ENCODE measurements around the gene EXOC2.

The EXOC2 gene

GRCh38 chr6:684831-685636 is 7.9 kb downstream of the EXOC2 start:
- peaks cover 2 to 16% (median 7%) of the 10 kb centered on the region in 5 donors for H3K4me1 ChIP-seq (ENCODE audit: control insufficient read depth in 5 of 5, insufficient read depth in 5 of 5, low read length in 5 of 5)
- H3K27ac ChIP-seq (ENCODE audit: low read depth, low read length), result no peak overlapping the region
- H3K36me3 ChIP-seq (ENCODE audit: control insufficient read depth in 5 of 5, insufficient read depth in 5 of 5, low read length in 5 of 5), result peaks cover 3 to 7% (median 4%) of the 10 kb centered on the region in 5 donors
- no peaks in the 10 kb centered on the region for H3K27me3 ChIP-seq (ENCODE audit: control insufficient read depth in 5 of 5, insufficient read depth in 4 of 5, low read length in 5 of 5)
- no peaks in the 10 kb centered on the region for H3K9me3 ChIP-seq (ENCODE audit: control insufficient read depth in 5 of 5, low read length in 5 of 5)
- no peak overlapping the region for H3K4me3 ChIP-seq (ENCODE audit: low read depth in 1 of 5, low read length in 5 of 5)
- no peak overlapping the region for H3K9ac ChIP-seq (ENCODE audit: low read length in 5 of 5)

DNA sequence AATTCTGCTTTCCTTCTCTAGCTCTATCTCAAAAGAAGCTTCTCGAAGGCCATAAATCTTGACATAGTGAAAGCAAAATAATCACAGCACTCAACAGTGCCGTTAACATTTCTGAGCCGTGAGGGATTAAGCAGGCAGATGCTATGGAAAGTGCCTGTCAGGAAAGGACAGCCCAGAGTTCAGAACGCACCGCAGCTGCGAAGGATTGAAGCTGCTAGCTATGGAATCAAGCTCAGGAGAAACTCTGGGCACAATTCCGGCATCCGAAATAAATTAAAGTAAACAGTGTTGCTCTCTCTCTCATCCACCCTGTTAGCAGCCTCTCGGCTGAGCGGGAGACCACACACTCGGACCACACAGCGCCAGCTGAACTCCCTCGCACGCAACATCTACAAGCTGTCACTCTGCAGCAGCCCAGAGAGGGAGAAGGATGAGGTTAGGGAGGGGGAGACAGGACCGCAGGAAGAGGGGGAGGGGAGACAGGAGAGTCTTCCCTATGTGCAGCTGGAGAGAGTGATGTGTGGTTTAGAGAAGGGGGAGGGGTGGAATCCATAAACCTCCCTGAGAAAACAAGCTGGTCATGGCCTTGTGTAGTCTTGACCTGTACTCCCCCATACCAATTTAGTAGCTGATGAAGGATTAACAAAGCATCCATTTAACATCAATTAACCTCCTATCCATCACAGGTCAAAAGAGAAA is 9.0 kb downstream of the EXOC2 start:
- H3K36me3 ChIP-seq (ENCODE audit: control insufficient read depth in 5 of 5, insufficient read depth in 5 of 5, low read length in 5 of 5), result peaks cover 3 to 7% (median 4%) of the 10 kb centered on the region in 5 donors
- peaks cover 2 to 16% (median 7%) of the 10 kb centered on the region in 5 donors for H3K4me1 ChIP-seq (ENCODE audit: control insufficient read depth in 5 of 5, insufficient read depth in 5 of 5, low read length in 5 of 5)
- no peaks in the 10 kb centered on the region for H3K9me3 ChIP-seq (ENCODE audit: control insufficient read depth in 5 of 5, low read length in 5 of 5)
- no peaks in the 10 kb centered on the region for H3K27me3 ChIP-seq (ENCODE audit: control insufficient read depth in 5 of 5, insufficient read depth in 4 of 5, low read length in 5 of 5)
- no peak overlapping the region for H3K27ac ChIP-seq (ENCODE audit: low read depth, low read length)
- H3K9ac ChIP-seq (ENCODE audit: low read length in 5 of 5), result peak overlapping the region; percentile 8 to 66 (median 22)
- peak overlapping the region; percentile 22 to 64 (median 37) for H3K4me3 ChIP-seq (ENCODE audit: low read depth in 1 of 5, low read length in 5 of 5)

DNA sequence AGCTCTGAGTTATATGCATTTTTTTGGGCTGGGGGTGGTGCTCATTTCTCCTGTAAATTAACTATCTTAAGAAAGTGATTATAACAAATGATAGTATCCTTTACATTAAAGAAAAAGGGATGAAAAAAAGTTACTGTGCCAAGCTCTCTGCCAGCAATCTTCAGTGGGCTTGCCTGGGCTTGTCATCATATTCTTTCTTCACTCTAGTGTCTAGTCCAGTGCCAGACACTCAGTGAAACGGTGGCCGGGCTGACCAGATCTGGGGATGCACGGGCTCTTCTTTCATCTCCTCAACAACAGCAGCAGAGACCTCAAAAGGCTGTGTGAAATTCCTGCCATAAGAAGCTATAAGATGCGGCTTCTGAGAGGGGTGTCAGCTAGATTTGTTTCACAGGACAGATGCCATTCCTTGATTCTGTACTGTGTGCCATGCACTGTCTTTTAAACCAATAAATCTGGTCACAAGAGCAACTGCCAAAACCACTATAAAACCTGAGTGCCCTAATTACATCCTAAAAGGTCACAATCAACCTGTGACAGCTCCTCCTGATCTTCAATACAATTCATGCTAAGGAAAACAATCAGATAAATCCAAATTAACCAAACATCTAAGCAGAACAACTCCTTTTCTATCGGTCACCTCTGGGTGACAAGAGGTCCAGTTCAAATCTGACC is 12.1 kb downstream of the EXOC2 start:
- Histone ChIP-seq H3K36me3 (ENCODE audit: control insufficient read depth in 5 of 5, insufficient read depth in 5 of 5, low read length in 5 of 5) (no peaks in the 10 kb centered on the region), H3K4me1 (ENCODE audit: control insufficient read depth in 5 of 5, insufficient read depth in 5 of 5, low read length in 5 of 5) (peaks cover 2 to 22% (median 7%) of the 10 kb centered on the region in 5 donors), H3K9me3 (ENCODE audit: control insufficient read depth in 5 of 5, low read length in 5 of 5) (no peaks in the 10 kb centered on the region), H3K27me3 (ENCODE audit: control insufficient read depth in 5 of 5, insufficient read depth in 4 of 5, low read length in 5 of 5) (no peaks in the 10 kb centered on the region), H3K27ac (ENCODE audit: low read depth, low read length) (no peak overlapping the region), H3K4me3 (ENCODE audit: low read depth in 1 of 5, low read length in 5 of 5) (no peak overlapping the region), H3K9ac (ENCODE audit: low read length in 5 of 5) (no peak overlapping the region)

GRCh38 chr6:680251-680650 is 12.7 kb downstream of the EXOC2 start:
- H3K4me1 ChIP-seq (ENCODE audit: control insufficient read depth in 5 of 5, insufficient read depth in 5 of 5, low read length in 5 of 5), result peaks cover 2 to 22% (median 7%) of the 10 kb centered on the region in 5 donors
- H3K9ac ChIP-seq (ENCODE audit: low read length in 5 of 5), result no peak overlapping the region
- no peaks in the 10 kb centered on the region for H3K27me3 ChIP-seq (ENCODE audit: control insufficient read depth in 5 of 5, insufficient read depth in 4 of 5, low read length in 5 of 5)
- no peak overlapping the region for H3K4me3 ChIP-seq (ENCODE audit: low read depth in 1 of 5, low read length in 5 of 5)
- no peaks in the 10 kb centered on the region for H3K9me3 ChIP-seq (ENCODE audit: control insufficient read depth in 5 of 5, low read length in 5 of 5)
- no peaks in the 10 kb centered on the region for H3K36me3 ChIP-seq (ENCODE audit: control insufficient read depth in 5 of 5, insufficient read depth in 5 of 5, low read length in 5 of 5)
- H3K27ac ChIP-seq (ENCODE audit: low read depth, low read length), result no peak overlapping the region

DNA sequence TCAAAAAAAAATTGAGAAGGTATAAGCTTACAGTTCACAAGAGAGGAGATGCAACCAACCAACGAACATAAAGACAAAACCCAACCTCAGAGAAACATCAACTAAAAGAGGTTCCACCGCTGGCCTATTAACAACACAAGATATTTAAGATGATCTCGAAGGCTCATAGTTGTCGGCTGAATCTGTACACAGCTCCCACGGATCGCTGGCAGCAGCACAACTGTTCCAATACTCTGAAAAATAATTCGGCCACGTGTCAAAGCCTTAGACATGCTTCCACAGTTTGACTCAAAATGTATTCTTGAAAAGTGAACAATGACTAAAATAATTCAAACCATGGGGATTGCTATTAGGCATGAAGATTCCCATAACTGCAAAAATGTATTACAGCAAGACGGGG is 13.7 kb downstream of the EXOC2 start:
- Histone ChIP-seq H3K4me1 (ENCODE audit: control insufficient read depth in 5 of 5, insufficient read depth in 5 of 5, low read length in 5 of 5) (peaks cover 2 to 21% (median 12%) of the 10 kb centered on the region in 5 donors), H3K4me3 (ENCODE audit: low read depth in 1 of 5, low read length in 5 of 5) (no peak overlapping the region)

GRCh38 chr6:678520-678919 is 14.4 kb downstream of the EXOC2 start:
- Histone ChIP-seq H3K4me3 (ENCODE audit: low read depth in 1 of 5, low read length in 5 of 5) (no peak overlapping the region), H3K27me3 (ENCODE audit: control insufficient read depth in 5 of 5, insufficient read depth in 4 of 5, low read length in 5 of 5) (no peaks in the 10 kb centered on the region), H3K4me1 (ENCODE audit: control insufficient read depth in 5 of 5, insufficient read depth in 5 of 5, low read length in 5 of 5) (peaks cover 0 to 14% (median 6%) of the 10 kb centered on the region in 5 donors), H3K36me3 (ENCODE audit: control insufficient read depth in 5 of 5, insufficient read depth in 5 of 5, low read length in 5 of 5) (no peaks in the 10 kb centered on the region), H3K9ac (ENCODE audit: low read length in 5 of 5) (peak overlapping the region in 1 of 5 donors; percentile 19), H3K9me3 (ENCODE audit: control insufficient read depth in 5 of 5, low read length in 5 of 5) (no peaks in the 10 kb centered on the region), H3K27ac (ENCODE audit: low read depth, low read length) (peak overlapping the region; percentile 44)

More for the DNA sequence above, 13.7 kb downstream of the EXOC2 start:
- Histone ChIP-seq H3K9ac (ENCODE audit: low read length in 5 of 5) (no peak overlapping the region), H3K9me3 (ENCODE audit: control insufficient read depth in 5 of 5, low read length in 5 of 5) (no peaks in the 10 kb centered on the region), H3K36me3 (ENCODE audit: control insufficient read depth in 5 of 5, insufficient read depth in 5 of 5, low read length in 5 of 5) (no peaks in the 10 kb centered on the region), H3K27ac (ENCODE audit: low read depth, low read length) (no peak overlapping the region), H3K27me3 (ENCODE audit: control insufficient read depth in 5 of 5, insufficient read depth in 4 of 5, low read length in 5 of 5) (no peaks in the 10 kb centered on the region)

- Histone ChIP-seq H3K9ac (ENCODE audit: low read length in 5 of 5) (peak overlapping the region in 1 of 5 donors; percentile 32), H3K4me3 (ENCODE audit: low read depth in 1 of 5, low read length in 5 of 5) (peak overlapping the region in 1 of 5 donors; percentile 28), H3K4me1 (ENCODE audit: control insufficient read depth in 5 of 5, insufficient read depth in 5 of 5, low read length in 5 of 5) (peaks cover 0 to 12% (median 5%) of the 10 kb centered on the region in 5 donors), H3K27ac (ENCODE audit: low read depth, low read length) (peak overlapping the region; percentile 44), H3K27me3 (ENCODE audit: control insufficient read depth in 5 of 5, insufficient read depth in 4 of 5, low read length in 5 of 5) (no peaks in the 10 kb centered on the region), H3K9me3 (ENCODE audit: control insufficient read depth in 5 of 5, low read length in 5 of 5) (no peaks in the 10 kb centered on the region), H3K36me3 (ENCODE audit: control insufficient read depth in 5 of 5, insufficient read depth in 5 of 5, low read length in 5 of 5) (no peaks in the 10 kb centered on the region)
These were observed 15.0 kb downstream of the EXOC2 start for GRCh38 chr6:677919-678318.

DNA sequence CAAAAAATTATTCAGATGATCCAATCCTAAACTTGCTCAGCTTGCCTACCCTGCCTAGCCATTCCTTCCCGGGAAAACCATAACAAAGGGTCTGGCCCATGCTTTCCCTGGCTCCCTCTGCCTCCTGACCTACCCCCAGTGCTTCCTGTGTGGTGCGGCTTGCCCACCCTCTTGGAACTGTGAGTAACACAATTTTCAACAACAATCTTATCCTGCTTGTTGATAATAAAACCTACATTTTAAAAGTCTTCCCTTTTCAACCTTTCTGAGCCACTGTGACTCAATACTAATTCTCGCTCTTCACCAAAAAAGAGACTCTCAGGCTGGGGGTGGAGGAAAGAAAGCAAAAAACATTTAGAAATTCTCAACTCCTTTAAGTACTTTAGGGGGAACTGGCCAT is 18.0 kb downstream of the EXOC2 start:
- Histone ChIP-seq H3K27me3 (ENCODE audit: control insufficient read depth in 5 of 5, insufficient read depth in 4 of 5, low read length in 5 of 5) (no peaks in the 10 kb centered on the region), H3K9ac (ENCODE audit: low read length in 5 of 5) (no peak overlapping the region), H3K4me3 (ENCODE audit: low read depth in 1 of 5, low read length in 5 of 5) (no peak overlapping the region), H3K4me1 (ENCODE audit: control insufficient read depth in 5 of 5, insufficient read depth in 5 of 5, low read length in 5 of 5) (peaks cover 0 to 12% (median 5%) of the 10 kb centered on the region in 5 donors), H3K27ac (ENCODE audit: low read depth, low read length) (no peak overlapping the region), H3K9me3 (ENCODE audit: control insufficient read depth in 5 of 5, low read length in 5 of 5) (no peaks in the 10 kb centered on the region), H3K36me3 (ENCODE audit: control insufficient read depth in 5 of 5, insufficient read depth in 5 of 5, low read length in 5 of 5) (no peaks in the 10 kb centered on the region)

DNA sequence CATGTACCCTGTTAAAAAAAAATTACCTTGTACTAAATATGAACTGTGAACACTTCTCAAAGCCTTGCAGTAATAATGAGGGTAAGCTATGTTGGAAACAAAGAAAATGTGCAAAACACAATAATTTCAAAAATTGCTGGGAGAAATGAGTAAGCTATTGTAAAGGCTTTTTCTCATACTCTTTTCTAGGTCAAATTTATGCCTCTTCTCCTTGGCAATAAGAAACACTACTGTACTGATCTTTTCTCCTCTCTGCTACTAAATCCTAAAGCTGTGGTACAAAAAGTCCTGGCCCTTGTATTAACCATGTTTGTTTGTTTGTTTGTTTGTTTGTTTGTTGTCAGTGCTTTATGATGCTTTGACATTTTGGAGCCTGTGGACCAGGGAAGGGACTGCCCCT is 18.5 kb downstream of the EXOC2 start:
- Histone ChIP-seq H3K27me3 (ENCODE audit: control insufficient read depth in 5 of 5, insufficient read depth in 4 of 5, low read length in 5 of 5) (no peaks in the 10 kb centered on the region), H3K9ac (ENCODE audit: low read length in 5 of 5) (no peak overlapping the region), H3K4me1 (ENCODE audit: control insufficient read depth in 5 of 5, insufficient read depth in 5 of 5, low read length in 5 of 5) (peaks cover 0 to 12% (median 5%) of the 10 kb centered on the region in 5 donors), H3K4me3 (ENCODE audit: low read depth in 1 of 5, low read length in 5 of 5) (no peak overlapping the region), H3K27ac (ENCODE audit: low read depth, low read length) (no peak overlapping the region), H3K36me3 (ENCODE audit: control insufficient read depth in 5 of 5, insufficient read depth in 5 of 5, low read length in 5 of 5) (peaks cover 0 to 3% (median 0%) of the 10 kb centered on the region in 5 donors), H3K9me3 (ENCODE audit: control insufficient read depth in 5 of 5, low read length in 5 of 5) (no peaks in the 10 kb centered on the region)
